K562 (cell line): ENCODE results near the gene TEX35. TPM values are rescaled to one million over a fixed set of nuclear protein-coding genes. Genes with fewer than 3 reads are reported as not detected.

Experiments
- ATAC-seq: fragments of 200-7000 bp; cut with Tn5 transposase; 3 replicates; pipeline ENCODE4 v1.9.1; 2020; ENCODE audit warnings: moderate library complexity
- BruUV-seq: library from RNA; stranded (reverse); fragments of 400-500 nt; replicated peaks from 2 replicates; lab custom pipeline; 2021; lab: Mats Ljungman, UMichigan
- CTCF ChIA-PET: fragments of 300-600 bp; formaldehyde crosslinking; extraction: SDS; loops from one replicate; lab custom pipeline; 2021; ENCODE audit warnings: low intra/inter-chr PET ratio; lab: Yijun Ruan, JAX
- POLR2A ChIA-PET: fragments of 300-600, 350-650 bp; sonication (Branson Sonifier 250); formaldehyde crosslinking; extraction: SDS; loops from one replicate; lab custom pipeline; 2021; ENCODE audit warnings: antibody characterized with exemption, inconsistent platforms; lab: Yijun Ruan, JAX
- DNase-seq, 4 experiments: peaks; one replicate each; pipeline versions ENCODE4 v3.0.0 to v3.0.0-alpha.2; 2011 to 2018; ENCODE audit warnings: low spot score in 3 of 4, mixed read lengths in 3 of 4; ENCODE audit errors: extremely low read depth in 1 of 4
- FAIRE-seq: peaks from 2 replicates; lab custom pipeline; 2011; peaks lifted over from hg19 to GRCh38; lab: Jason Lieb, UNC
- H2AFZ ChIP-seq: 2 replicates; pipeline ENCODE4 v1.6.0; 2011; ENCODE audit warnings: low read depth, low read length, control low read depth, inconsistent platforms
- H3K27ac ChIP-seq: fragments of 200-600 bp; 3 replicates; pipeline ENCODE4 v1.8.0; 2011; ENCODE audit warnings: low read depth, mild to moderate bottlenecking, control low read depth, inconsistent platforms, low read length, moderate library complexity, mixed read lengths; ENCODE audit errors: extremely low read depth
- H3K27me3 ChIP-seq, 2 experiments: fragments of 300-600 bp in 1 of 2; 2 replicates in 1 of 2; 3 replicates in 1 of 2; pipeline versions ENCODE4 v1.6.0 to v1.8.0; 2011; ENCODE audit warnings: inconsistent platforms in 2 of 2, low read length in 2 of 2, mild to moderate bottlenecking in 1 of 2, mixed read lengths in 1 of 2, moderate library complexity in 1 of 2; ENCODE audit not compliant: control insufficient read depth in 2 of 2, insufficient read depth in 2 of 2
- H3K36me3 ChIP-seq: fragments of 300-600 bp; 3 replicates; pipeline ENCODE4 v1.8.0; 2011; ENCODE audit warnings: mild to moderate bottlenecking, low read length, inconsistent platforms; ENCODE audit not compliant: control insufficient read depth, insufficient read depth
- H3K4me1 ChIP-seq, 2 experiments: fragments of 200-600 bp in 1 of 2; replicated peaks in 1 of 2; 2 replicates in 1 of 2; 3 replicates in 1 of 2; pipeline versions ENCODE4 v1.5.1 to v1.8.0; 2011; ENCODE audit warnings: inconsistent platforms in 2 of 2, low read length in 2 of 2, mild to moderate bottlenecking in 1 of 2, mixed read lengths in 1 of 2, moderate library complexity in 1 of 2; ENCODE audit not compliant: control insufficient read depth in 2 of 2, insufficient read depth in 2 of 2
- H3K4me2 ChIP-seq: 2 replicates; pipeline ENCODE4 v1.6.1; 2011; ENCODE audit warnings: low read length, control low read depth, inconsistent platforms, mixed read lengths; ENCODE audit not compliant: insufficient read depth
- H3K4me3 ChIP-seq: fragments of 200-600 bp; sonication (generic), shearing (Covaris generic); 2 replicates; pipeline ENCODE4 v1.5.1; 2016; ENCODE audit warnings: control low read depth, inconsistent platforms
- H3K79me2 ChIP-seq: fragments of 200-600 bp; 3 replicates; pipeline ENCODE4 v1.8.0; 2011; ENCODE audit warnings: low read length, inconsistent platforms; ENCODE audit not compliant: control insufficient read depth, insufficient read depth
- H3K9ac ChIP-seq, 2 experiments: 2 replicates each; pipeline versions ENCODE4 v1.6.0 to v1.6.1; 2011; ENCODE audit warnings: low read depth in 2 of 2, low read length in 2 of 2, control low read depth in 1 of 2, inconsistent platforms in 1 of 2, mild to moderate bottlenecking in 1 of 2, mixed read lengths in 1 of 2; ENCODE audit not compliant: insufficient read depth in 1 of 2
- H3K9me1 ChIP-seq: one replicate; pipeline ENCODE4 v1.6.0; 2011; ENCODE audit warnings: inconsistent platforms, mild to moderate bottlenecking, low read length, moderate library complexity; ENCODE audit not compliant: control insufficient read depth, insufficient read depth
- H3K9me3 ChIP-seq: replicated peaks from 2 replicates; pipeline ENCODE4 v1.5.1; 2011; ENCODE audit warnings: low read depth, low read length, inconsistent platforms; ENCODE audit not compliant: control insufficient read depth, insufficient read depth
- H4K20me1 ChIP-seq: replicated peaks from 2 replicates; pipeline ENCODE4 v1.6.1; 2011; ENCODE audit warnings: low read length, inconsistent platforms, mixed read lengths; ENCODE audit not compliant: control insufficient read depth, insufficient read depth
- BRF1 ChIP-seq: IDR thresholded peaks from 3 replicates; pipeline ENCODE4 v1.6.1; 2011; ENCODE audit warnings: borderline replicate concordance, mild to moderate bottlenecking; ENCODE audit not compliant: insufficient read length; ENCODE audit errors: extremely low read depth
- EP300 ChIP-seq: IDR thresholded peaks from 2 replicates; pipeline ENCODE4 v1.6.1; 2012; ENCODE audit warnings: low read length, improper control_type of control experiment
- ESRRB ChIP-seq: fragments of 250-450 bp; sonication (Bioruptor Pico); IDR thresholded peaks from 2 replicates; pipeline ENCODE4 v1.5.0; 2020; ENCODE audit warnings: mild to moderate bottlenecking, moderate library complexity, borderline replicate concordance
- ETV5 ChIP-seq: sonication (generic); formaldehyde crosslinking; IDR thresholded peaks from 2 replicates; pipeline ENCODE4 v1.4.0; 2020; ENCODE audit warnings: low read depth, mild to moderate bottlenecking, missing genetic modification reagents
- HDAC6 ChIP-seq: IDR thresholded peaks from 2 replicates; pipeline ENCODE4 v1.6.1; 2012; ENCODE audit warnings: low read depth, mild to moderate bottlenecking, control low read depth, inconsistent platforms, low read length, moderate library complexity
- MECOM ChIP-seq: fragments of 250-450 bp; sonication (Bioruptor Pico); IDR thresholded peaks from 2 replicates; pipeline ENCODE4 v1.8.0; 2022; ENCODE audit warnings: inconsistent platforms
- NFYB ChIP-seq: IDR thresholded peaks from 2 replicates; pipeline ENCODE4 v1.6.1; 2011; ENCODE audit warnings: mild to moderate bottlenecking, moderate library complexity; ENCODE audit not compliant: insufficient read length; ENCODE audit errors: extremely low read depth
- PHF20 ChIP-seq: fragments of 450-650 bp; IDR thresholded peaks from 2 replicates; pipeline ENCODE4 v1.6.1; 2018; ENCODE audit not compliant: partially characterized antibody
- RBM15 ChIP-seq: fragments of 200-400 bp; formaldehyde crosslinking; IDR thresholded peaks from 2 replicates; pipeline ENCODE4 v1.6.1; 2018; ENCODE audit warnings: mild to moderate bottlenecking, low read length, moderate library complexity; ENCODE audit not compliant: insufficient read depth
- SMAD2 ChIP-seq: fragments of 150-350 bp; IDR thresholded peaks from 2 replicates; pipeline ENCODE4 v1.6.1; 2014; ENCODE audit warnings: low read depth, mild to moderate bottlenecking, low read length
- SOX6 ChIP-seq: fragments of 450-650 bp; IDR thresholded peaks from 2 replicates; pipeline ENCODE4 v1.6.1; 2014; ENCODE audit warnings: mild to moderate bottlenecking
- STAG1 ChIP-seq: sonication (generic); formaldehyde crosslinking; IDR thresholded peaks from 2 replicates; pipeline ENCODE4 v1.5.0; 2020; ENCODE audit warnings: missing genetic modification reagents, borderline replicate concordance
- TAF7 ChIP-seq: fragments of 450-650 bp; IDR thresholded peaks from 2 replicates; pipeline ENCODE4 v1.6.1; 2016; ENCODE audit warnings: missing genetic modification characterization, missing compliant biosample characterization
- TCFL5 ChIP-seq: fragments of 250-450 bp; sonication (Bioruptor Pico); conservative IDR thresholded peaks from 2 replicates; pipeline ENCODE4 v1.6.1; 2021; ENCODE audit warnings: mild to moderate bottlenecking, moderate library complexity, matching md5 sums
- ZBED1 ChIP-seq: IDR thresholded peaks from 2 replicates; pipeline ENCODE4 v1.6.1; 2014
- ZNF316 ChIP-seq: fragments of 450-650 bp; IDR thresholded peaks from 2 replicates; pipeline ENCODE4 v1.6.1; 2016
- ZNF586 ChIP-seq: fragments of 450-650 bp; formaldehyde crosslinking; conservative IDR thresholded peaks from 2 replicates; pipeline ENCODE4 v1.4.0; 2020; ENCODE audit warnings: mild to moderate bottlenecking, moderate library complexity
- WGBS: fragments of 100-300 bp; shearing (Covaris generic); methylation state at CpG from one replicate; pipeline ENCODE4 v1.1.6; 2016; ENCODE audit warnings: low coverage, mixed read lengths; ENCODE audit not compliant: insufficient coverage; ENCODE audit errors: missing lambda C conversion rate; 5-methylcytosine and 5-hydroxymethylcytosine counted together
- in situ Hi-C: fragments of 300-500 bp; cut with MboI; formaldehyde crosslinking; loops from 4 replicates; pipeline ENCODE4 v1.15.0; 2018; ENCODE audit warnings: inconsistent platforms, mixed read lengths
- intact Hi-C: fragments of 100-400 bp; cut with micrococcal nuclease; formaldehyde crosslinking; loops from 2 replicates; pipeline ENCODE4 v1.14.2; 2022
- polyA plus RNA-seq, 8 experiments: library from polyadenylated mRNA; depleted of rRNA in 4 of 8; stranded (reverse) in 5 of 8; unstranded in 3 of 8; fragments of >200 nt; fragmentation: Nextera tagmentation in 2 of 8; fragmentation: Illumina TruSeq in 1 of 8; extraction: Ambion mirVana in 2 of 8; extraction: Trizol in 1 of 8; gene quantifications; 2 replicates each; pipeline versions ENCODE4 v1.2.1 to v1.2.3, GENCODE V29; 2011 to 2014; ENCODE audit warnings: inconsistent platforms in 1 of 8, missing spikeins in 1 of 8
- total RNA-seq, 7 experiments: library from RNA; depleted of rRNA in 6 of 7; stranded (reverse); fragments of >200 nt in 6 of 7; fragmentation: Illumina TruSeq in 2 of 7; extraction: Trizol in 2 of 7; gene quantifications; 2 replicates each; pipeline versions ENCODE4 v1.2.1 to v1.2.3, GENCODE V29; 2011 to 2021; ENCODE audit warnings: low replicate concordance in 1 of 7

TEX35 gene
- total and polyA plus RNA-seq, 9 of the 15 experiments (the other 6 are each of a cell fraction or from before 2014, with no cell fraction given), result not detected

- peaks cover 2 to 13% of the 10 kb centered on the region in 2 experiments; a peak in 2 of 5 replicates for H3K27me3 ChIP-seq
- H3K9ac ChIP-seq, result no peak overlapping the region
- WGBS, result 2% methylated on average over 4 of the region's 4 CpGs
- no peak overlapping the region for H3K4me2 ChIP-seq
- no peaks in the 10 kb centered on the region for H3K79me2 ChIP-seq
- ATAC-seq, result no peak
- no peaks in the 10 kb centered on the region for H4K20me1 ChIP-seq
- H3K4me1 ChIP-seq, result no peaks in the 10 kb centered on the region
- no peaks in the 10 kb centered on the region for H3K9me3 ChIP-seq
- TF ChIP-seq ZNF586 (CRISPR knock-in tag) (no peak), ZNF316 (no peak), ETV5 (CRISPR knock-in tag) (no peak), RBM15 (no peak), HDAC6 (no peak), PHF20 (no peak), MECOM (CRISPR knock-in tag) (no peak), SMAD2 (no peak), STAG1 (CRISPR knock-in tag) (no peak), NFYB (no peak), ZBED1 (no peak), ESRRB (no peak), SOX6 (no peak), EP300 (no peak), BRF1 (no peak), TAF7 (tag) (no peak), TCFL5 (CRISPR knock-in tag) (no peak)
- ChIA-PET POLR2A (interaction anchor here (0.6 kb wide), 1 partner anchor 227 kb away, joined by 3 read pairs; no protein-coding TSS in a partner anchor), CTCF (no interaction called here)
- H3K4me3 ChIP-seq, result no peak overlapping the region
- no peaks in the 10 kb centered on the region for H3K36me3 ChIP-seq
- in situ Hi-C loops (no loop called here), intact Hi-C loops (no loop called here)
- H3K9me1 ChIP-seq, result no peaks in the 10 kb centered on the region
- H2AFZ ChIP-seq, result no peak overlapping the region
- H3K27ac ChIP-seq, result no peak overlapping the region
- no peak for DNase-seq
- no peak for FAIRE-seq
- no TSS peak for BruUV-seq
Measured at GRCh38 chr1:178564086-178564782, 51.3 kb downstream of the TEX35 start.
